Measurements from ENCODE around the gene FGFR2. TPM values are rescaled to one million over a fixed set of nuclear protein-coding genes. Genes with fewer than 3 reads are reported as not detected.
A peak's percentile ranks its signal among the peaks of the same experiment; 100 is the strongest.

The FGFR2 gene
- total RNA-seq, 2 donors from 2014 or later, result 49.7 to 78.5 TPM

DNA sequence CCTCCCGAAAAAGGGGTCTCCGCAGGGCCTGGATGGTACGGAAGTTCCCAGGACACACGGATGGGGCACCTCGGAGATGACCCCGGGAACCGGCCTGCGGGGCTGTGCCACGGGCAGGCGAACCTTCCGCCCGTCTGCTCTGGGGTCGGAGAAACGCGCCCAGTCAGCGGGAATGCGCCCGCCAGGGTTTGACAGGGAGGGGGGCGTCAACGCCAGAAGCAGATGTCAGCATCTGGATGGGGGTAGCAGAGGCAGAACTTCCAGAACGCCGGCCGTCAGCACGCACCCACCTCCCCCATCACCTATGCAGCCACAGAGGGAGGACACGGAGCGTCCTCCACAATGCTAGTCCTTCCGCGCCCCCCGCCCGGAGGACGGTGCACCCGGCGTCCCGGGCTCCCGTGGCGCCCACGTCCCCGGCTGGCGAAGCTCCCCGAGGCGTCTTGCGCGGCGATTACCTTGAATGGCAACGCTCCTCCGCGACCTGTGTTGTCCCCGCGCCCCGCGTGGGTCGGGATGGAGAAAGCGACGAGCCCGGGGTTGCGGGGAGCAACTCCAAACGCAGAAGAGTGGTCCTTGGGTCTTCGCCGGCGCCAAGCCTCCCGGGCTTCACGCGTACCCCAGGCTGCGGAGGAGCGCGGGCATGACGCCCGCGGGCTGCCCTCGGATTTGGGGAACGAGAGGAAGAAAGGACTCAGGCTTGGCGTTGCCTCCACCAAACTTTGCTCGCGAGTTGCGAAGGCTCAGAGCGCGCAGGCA, 561 bp downstream of the FGFR2 start:
- H3K4me3 ChIP-seq, result peak overlapping the region; percentile 46 to 56
- DNase-seq (ENCODE audit: low spot score), result peak; percentile 22
- intact Hi-C loops (cut with DNase I), result loop anchor here (1.0 kb wide), 2 partner anchors 138 to 648 kb away; no protein-coding TSS in a partner anchor
- no peaks in the 10 kb centered on the region for H3K9me3 ChIP-seq
- WGBS, result 0% methylated on average over 46 of the region's 77 CpGs
- H3K27ac ChIP-seq, result peak overlapping the region; percentile 79 to 83
- H3K36me3 ChIP-seq, result no peaks in the 10 kb centered on the region
- no peaks in the 10 kb centered on the region for H3K27me3 ChIP-seq (replicated peaks; ENCODE audit: insufficient read depth)
- H3K4me1 ChIP-seq (replicated peaks), result no peaks in the 10 kb centered on the region
- TF ChIP-seq, protein P1, sequence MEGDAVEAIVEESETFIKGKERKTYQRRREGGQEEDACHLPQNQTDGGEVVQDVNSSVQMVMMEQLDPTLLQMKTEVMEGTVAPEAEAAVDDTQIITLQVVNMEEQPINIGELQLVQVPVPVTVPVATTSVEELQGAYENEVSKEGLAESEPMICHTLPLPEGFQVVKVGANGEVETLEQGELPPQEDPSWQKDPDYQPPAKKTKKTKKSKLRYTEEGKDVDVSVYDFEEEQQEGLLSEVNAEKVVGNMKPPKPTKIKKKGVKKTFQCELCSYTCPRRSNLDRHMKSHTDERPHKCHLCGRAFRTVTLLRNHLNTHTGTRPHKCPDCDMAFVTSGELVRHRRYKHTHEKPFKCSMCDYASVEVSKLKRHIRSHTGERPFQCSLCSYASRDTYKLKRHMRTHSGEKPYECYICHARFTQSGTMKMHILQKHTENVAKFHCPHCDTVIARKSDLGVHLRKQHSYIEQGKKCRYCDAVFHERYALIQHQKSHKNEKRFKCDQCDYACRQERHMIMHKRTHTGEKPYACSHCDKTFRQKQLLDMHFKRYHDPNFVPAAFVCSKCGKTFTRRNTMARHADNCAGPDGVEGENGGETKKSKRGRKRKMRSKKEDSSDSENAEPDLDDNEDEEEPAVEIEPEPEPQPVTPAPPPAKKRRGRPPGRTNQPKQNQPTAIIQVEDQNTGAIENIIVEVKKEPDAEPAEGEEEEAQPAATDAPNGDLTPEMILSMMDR (IDR thresholded peaks at IDR 0.05), result no peak
- TF ChIP-seq POLR2A (IDR thresholded peaks at IDR 0.05) (no peak), POLR2AphosphoS5 (IDR thresholded peaks at IDR 0.05) (no peak)

DNA sequence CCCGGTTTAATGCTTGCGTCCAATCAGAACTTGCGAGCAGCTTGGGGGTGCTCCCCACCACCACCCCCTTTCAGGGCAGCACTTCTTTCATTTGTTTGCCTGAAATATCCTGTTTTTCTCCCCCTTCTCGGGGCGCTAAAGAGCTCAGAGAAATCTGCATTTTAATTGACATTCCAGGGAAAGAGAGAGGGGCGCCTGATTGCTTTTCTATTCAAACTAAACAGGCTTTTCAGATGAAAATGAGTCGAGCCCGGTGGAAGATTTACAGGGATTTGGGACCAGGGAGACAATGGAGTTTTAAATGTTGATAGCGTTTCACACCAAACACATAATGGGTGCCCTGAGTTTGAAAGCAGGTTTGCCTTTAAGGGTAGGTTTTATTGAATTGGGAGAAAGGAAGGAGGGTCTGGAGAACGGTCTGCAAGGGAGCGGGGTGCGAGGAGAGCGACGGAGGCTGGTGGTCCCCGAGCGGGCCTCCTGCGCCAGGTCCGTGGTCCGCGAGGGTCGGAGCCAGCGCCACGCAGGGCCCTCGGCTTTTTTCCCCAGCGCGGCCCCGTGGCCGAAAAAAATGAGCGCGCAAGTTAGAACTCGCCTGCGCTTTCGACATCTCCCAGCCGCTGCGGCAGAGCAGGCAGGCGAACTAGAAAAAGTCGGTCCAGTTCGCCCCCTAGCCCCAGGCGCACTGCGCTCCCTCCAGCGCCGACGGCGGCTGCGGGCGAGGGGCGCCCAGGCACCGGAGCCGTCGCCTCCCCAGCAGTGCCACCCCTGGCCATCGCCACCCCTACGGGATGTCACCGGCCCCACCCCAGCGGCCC, 1.3 kb downstream of the FGFR2 start:
- intact Hi-C loops (cut with DNase I), result loop anchor here (1.0 kb wide), 1 partner anchor 648 kb away; no protein-coding TSS in a partner anchor
- DNase-seq (ENCODE audit: low spot score), result peak; percentile 78
- no peaks in the 10 kb centered on the region for H3K27me3 ChIP-seq (replicated peaks; ENCODE audit: insufficient read depth)
- no peaks in the 10 kb centered on the region for H3K9me3 ChIP-seq
- WGBS, result 1% methylated on average over 54 of the region's 54 CpGs
- peak overlapping the region; percentile 79 to 83 for H3K27ac ChIP-seq
- no peaks in the 10 kb centered on the region for H3K4me1 ChIP-seq (replicated peaks)
- no peaks in the 10 kb centered on the region for H3K36me3 ChIP-seq
- peak overlapping the region; percentile 46 to 56 for H3K4me3 ChIP-seq
- TF ChIP-seq, protein P1 (IDR thresholded peaks at IDR 0.05), result peak in 3 of 4 experiments; percentile 31 to 56 (median 49)
- TF ChIP-seq POLR2AphosphoS5 (IDR thresholded peaks at IDR 0.05) (peak; percentile 66), POLR2A (IDR thresholded peaks at IDR 0.05) (no peak)

DNA sequence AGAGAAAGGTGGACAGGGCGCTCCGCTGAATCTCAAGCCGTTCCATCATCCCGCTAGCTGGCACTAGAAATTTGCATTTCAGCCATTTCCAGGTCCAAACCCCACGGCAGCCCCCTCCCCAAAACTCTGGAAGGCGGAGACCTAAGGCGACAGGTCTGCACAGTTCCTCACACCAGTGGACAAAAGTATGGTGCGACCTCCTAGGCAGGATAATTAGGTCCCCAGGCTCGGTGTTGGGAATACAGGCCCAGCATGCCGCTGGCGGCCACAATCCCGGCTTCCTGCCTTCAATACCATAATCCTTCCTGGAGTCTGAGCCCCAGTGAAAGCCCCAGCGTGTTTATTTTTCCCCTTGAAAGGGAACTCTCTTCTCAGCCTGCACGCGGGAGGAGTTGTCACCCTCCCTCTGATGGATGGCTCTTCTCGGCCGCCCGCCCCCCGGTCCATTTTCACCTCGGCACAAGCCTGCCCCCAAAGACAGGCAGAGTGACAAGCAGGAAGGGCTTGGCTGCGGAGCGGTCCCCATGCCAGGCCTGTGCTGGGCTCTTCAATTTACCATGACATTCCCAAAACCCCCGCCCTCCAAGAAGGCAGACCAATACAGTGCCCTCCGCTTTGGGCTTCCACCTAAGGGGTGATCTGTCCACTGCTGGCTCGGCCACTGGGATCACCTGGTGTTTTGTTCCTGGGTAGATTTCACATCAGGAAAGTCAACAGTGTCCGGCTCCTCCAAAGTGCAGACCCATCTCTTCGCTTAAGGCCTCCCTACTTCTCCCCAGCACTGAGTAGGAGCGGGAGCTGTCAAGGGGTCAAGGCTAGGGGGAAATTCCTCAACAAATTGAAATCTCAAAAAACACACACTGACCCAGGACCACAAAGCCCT, 2.2 kb downstream of the FGFR2 start:
- peak overlapping the region; percentile 46 to 56 for H3K4me3 ChIP-seq
- TF ChIP-seq POLR2AphosphoS5 (IDR thresholded peaks at IDR 0.05) (no peak), POLR2A (IDR thresholded peaks at IDR 0.05) (no peak)
- TF ChIP-seq, protein P1 (IDR thresholded peaks at IDR 0.05), result no peak
- intact Hi-C loops (cut with DNase I), result no loop called here
- DNase-seq (ENCODE audit: low spot score), result peak; percentile 25
- WGBS, result 17% methylated on average over 28 of the region's 28 CpGs
- no peaks in the 10 kb centered on the region for H3K27me3 ChIP-seq (replicated peaks; ENCODE audit: insufficient read depth)
- no peaks in the 10 kb centered on the region for H3K36me3 ChIP-seq
- peak overlapping the region; percentile 79 to 83 for H3K27ac ChIP-seq
- H3K4me1 ChIP-seq (replicated peaks), result no peaks in the 10 kb centered on the region
- no peaks in the 10 kb centered on the region for H3K9me3 ChIP-seq

DNA sequence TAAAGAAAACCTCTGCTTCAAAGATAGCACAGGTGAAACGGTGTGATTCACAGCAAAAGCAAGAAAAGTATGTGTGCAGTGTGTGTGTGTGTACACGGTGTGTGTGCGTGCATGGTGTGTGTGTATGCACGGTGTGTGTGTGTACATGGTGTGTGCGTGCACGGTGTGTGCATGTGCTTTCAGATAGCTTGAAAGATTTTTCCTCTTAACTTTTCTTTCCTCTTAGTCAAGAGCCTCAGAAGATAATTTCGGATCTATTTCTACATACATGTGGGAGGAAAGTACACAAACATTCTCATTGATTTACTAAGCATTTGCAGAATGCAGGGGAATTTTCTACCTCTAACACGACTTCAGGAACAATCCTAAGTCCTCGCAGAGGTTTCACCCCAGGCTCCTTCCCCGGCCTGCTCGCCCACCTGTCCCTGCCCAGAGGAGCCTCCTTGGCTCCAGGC, 2.9 kb downstream of the FGFR2 start:
- WGBS, result 26% methylated on average over 11 of the region's 11 CpGs
- Histone ChIP-seq H3K9me3 (no peaks in the 10 kb centered on the region), H3K4me3 (peak overlapping the region; percentile 46 to 56), H3K27ac (peak overlapping the region; percentile 79 to 83), H3K36me3 (no peaks in the 10 kb centered on the region), H3K27me3 (replicated peaks; ENCODE audit: insufficient read depth) (no peaks in the 10 kb centered on the region), H3K4me1 (replicated peaks) (no peaks in the 10 kb centered on the region)
- DNase-seq (ENCODE audit: low spot score), result no peak
- TF ChIP-seq POLR2A (IDR thresholded peaks at IDR 0.05) (no peak), POLR2AphosphoS5 (IDR thresholded peaks at IDR 0.05) (no peak)
- TF ChIP-seq, protein P1 (IDR thresholded peaks at IDR 0.05), result no peak
- intact Hi-C loops (cut with DNase I), result no loop called here
